GM12891 (cell line): ENCODE results near the gene TNFRSF13B.

Source experiments
- PAX5 ChIP-seq: IDR thresholded peaks from 2 replicates; pipeline ENCODE4 v1.6.1; 2011; ENCODE audit warnings: low read length, moderate library complexity, mild to moderate bottlenecking; ENCODE audit not compliant: insufficient read depth, severe bottlenecking
- POLR2A ChIP-seq: IDR thresholded peaks from 2 replicates; pipeline ENCODE4 v1.6.1; 2011; ENCODE audit warnings: low read depth, low read length, control low read depth
- POLR2AphosphoS5 ChIP-seq: IDR thresholded peaks from 2 replicates; pipeline ENCODE4 v1.6.1; 2011; ENCODE audit warnings: low read depth, low read length, control low read depth

DNA sequence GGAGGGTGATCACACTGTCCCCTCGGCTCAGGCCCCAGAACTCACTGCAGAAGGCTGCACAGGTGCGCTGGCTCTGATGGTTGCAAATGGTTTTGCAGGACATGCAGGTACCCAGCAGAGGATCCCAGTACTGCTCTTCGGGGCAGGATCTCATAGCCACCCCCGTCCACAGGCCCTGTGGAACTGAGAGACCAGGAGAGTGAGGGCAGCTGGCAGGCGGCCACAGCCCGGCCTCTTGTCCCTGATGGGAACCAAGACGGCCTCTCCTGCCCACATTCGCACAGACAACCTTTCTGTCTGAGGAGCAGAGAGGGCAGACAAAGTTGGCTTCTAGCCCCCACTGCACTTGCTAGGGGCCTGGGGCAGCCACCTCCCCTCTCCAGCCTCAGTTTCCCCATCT is 19.5 kb downstream of the TNFRSF13B start:
- TF ChIP-seq POLR2A = no peak
- TF ChIP-seq POLR2AphosphoS5 = no peak
- no peak for TF ChIP-seq PAX5
